Bronchial epithelial cell (primary cell): ENCODE results near the gene EMX1. TPM values are rescaled to one million over a fixed set of nuclear protein-coding genes. Genes with fewer than 3 reads are reported as not detected.
A peak's percentile ranks its signal among the peaks of the same experiment; 100 is the strongest.

Experiments used
- DNase-seq: peaks from one replicate; pipeline ENCODE4 v3.0.0-alpha.2; 2010; ENCODE audit warnings: low read depth
- FAIRE-seq: peaks from 2 replicates; lab custom pipeline; 2011; peaks lifted over from hg19 to GRCh38; lab: Jason Lieb, UNC
- H3K27me3 ChIP-seq: 2 replicates; pipeline ENCODE4 v1.5.1; 2011; ENCODE audit warnings: low read length; ENCODE audit not compliant: control insufficient read depth, insufficient read depth
- H3K36me3 ChIP-seq: 2 replicates; pipeline ENCODE4 v1.5.1; 2011; ENCODE audit warnings: low read length; ENCODE audit not compliant: control insufficient read depth, insufficient read depth
- H3K4me3 ChIP-seq: 2 replicates; pipeline ENCODE4 v1.5.1; 2011; ENCODE audit warnings: mild to moderate bottlenecking, low read depth, low read length, control low read depth
- total RNA-seq: library from RNA; depleted of rRNA; stranded (reverse); fragments of >200 nt; gene quantifications from 2 replicates; pipeline ENCODE4 v1.2.1, GENCODE V29; 2014
- TF ChIP-seq, protein P1 (sequence below): IDR thresholded peaks from 2 replicates; pipeline ENCODE4 v1.5.1; 2011; ENCODE audit warnings: mild to moderate bottlenecking, moderate library complexity, low read length, control low read depth, inconsistent platforms; ENCODE audit not compliant: insufficient read depth, severe bottlenecking

The EMX1 gene
- total RNA-seq, 1 donor from 2014 or later = 0.26 TPM

DNA sequence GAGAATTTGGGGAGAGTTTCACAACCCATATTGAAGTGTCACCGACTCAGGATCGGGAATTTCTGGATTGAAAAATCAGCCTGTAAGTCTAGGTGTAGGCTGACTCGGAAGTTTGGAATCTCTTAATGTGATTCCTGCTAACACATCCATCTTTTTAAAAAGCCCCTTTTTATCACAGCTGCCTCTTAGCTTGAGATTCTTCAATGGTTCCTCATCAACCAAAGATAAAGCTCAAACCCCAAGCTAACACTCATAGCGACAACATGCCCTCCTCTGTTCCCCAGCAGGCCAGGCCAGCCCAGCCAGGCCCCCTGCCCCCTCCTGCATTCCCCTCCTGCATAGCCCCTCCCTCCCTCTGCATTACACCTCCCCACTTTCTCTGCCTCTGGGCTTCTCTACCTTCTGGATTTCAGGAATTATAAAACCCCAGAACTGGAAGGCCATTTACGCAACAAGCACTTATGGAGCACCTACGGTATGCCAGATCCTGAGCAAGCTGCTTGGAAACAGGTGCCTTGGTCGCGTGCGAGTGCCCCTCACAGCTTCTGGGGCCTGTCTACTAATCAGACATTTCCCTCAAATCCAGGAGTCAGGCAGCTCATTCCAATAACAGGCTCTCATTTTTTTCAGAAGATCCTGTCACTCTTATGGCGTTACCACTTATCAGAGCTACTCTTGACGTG, 63.4 kb downstream of the EMX1 start:
- TF ChIP-seq, protein P1, sequence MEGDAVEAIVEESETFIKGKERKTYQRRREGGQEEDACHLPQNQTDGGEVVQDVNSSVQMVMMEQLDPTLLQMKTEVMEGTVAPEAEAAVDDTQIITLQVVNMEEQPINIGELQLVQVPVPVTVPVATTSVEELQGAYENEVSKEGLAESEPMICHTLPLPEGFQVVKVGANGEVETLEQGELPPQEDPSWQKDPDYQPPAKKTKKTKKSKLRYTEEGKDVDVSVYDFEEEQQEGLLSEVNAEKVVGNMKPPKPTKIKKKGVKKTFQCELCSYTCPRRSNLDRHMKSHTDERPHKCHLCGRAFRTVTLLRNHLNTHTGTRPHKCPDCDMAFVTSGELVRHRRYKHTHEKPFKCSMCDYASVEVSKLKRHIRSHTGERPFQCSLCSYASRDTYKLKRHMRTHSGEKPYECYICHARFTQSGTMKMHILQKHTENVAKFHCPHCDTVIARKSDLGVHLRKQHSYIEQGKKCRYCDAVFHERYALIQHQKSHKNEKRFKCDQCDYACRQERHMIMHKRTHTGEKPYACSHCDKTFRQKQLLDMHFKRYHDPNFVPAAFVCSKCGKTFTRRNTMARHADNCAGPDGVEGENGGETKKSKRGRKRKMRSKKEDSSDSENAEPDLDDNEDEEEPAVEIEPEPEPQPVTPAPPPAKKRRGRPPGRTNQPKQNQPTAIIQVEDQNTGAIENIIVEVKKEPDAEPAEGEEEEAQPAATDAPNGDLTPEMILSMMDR = no peak
- DNase-seq = peak; percentile 60

DNA sequence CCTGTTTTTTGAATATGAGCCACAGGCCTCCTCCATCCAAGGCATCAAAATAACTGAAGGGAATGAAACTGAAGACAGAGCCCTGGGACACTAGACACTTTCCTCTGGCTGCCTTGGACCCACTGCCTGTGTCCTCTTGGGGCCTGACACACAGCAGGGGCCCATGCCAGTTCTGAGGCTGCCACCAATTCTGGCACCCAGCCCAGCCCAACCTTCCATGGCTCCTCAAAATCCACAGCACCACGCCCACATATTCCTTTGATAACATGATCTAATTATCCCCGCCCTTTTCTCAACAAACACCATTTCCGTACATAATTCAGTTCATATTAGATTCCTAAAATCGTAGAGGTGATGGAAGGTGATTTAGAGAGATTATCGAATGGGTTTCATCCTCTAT, 64.2 kb downstream of the EMX1 start:
- no peaks in the 10 kb centered on the region for H3K36me3 ChIP-seq
- FAIRE-seq = no peak

More for the DNA sequence above, 63.4 kb downstream of the EMX1 start:
- Histone ChIP-seq H3K27me3 (no peaks in the 10 kb centered on the region), H3K36me3 (no peaks in the 10 kb centered on the region), H3K4me3 (no peak overlapping the region)
- no peak for FAIRE-seq

DNA sequence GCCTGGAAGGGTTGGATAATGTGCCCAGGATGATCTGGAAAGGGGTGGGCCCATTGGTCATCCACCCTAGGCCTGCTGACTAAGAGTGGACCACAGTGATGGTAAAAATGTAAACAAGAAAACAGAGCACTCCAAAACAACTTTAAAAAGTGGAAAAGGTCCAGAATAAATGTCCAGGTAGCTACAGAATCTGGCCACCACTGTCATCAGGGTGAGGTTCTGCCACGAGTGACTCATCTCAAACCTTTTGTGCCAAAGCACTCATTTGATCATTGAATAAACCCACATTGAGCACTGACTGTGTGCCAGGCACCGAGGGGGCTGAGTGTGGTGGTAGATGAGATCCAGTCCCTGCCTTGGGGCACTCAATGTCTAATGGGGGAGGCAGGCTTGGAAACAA, 64.9 kb downstream of the EMX1 start:
- Histone ChIP-seq H3K36me3 (peaks cover 2% of the 10 kb centered on the region), H3K4me3 (no peak overlapping the region), H3K27me3 (no peaks in the 10 kb centered on the region)
- DNase-seq (no peak), FAIRE-seq (no peak)
- TF ChIP-seq, protein P1 = no peak

More for the DNA sequence above, 64.2 kb downstream of the EMX1 start:
- no peak overlapping the region for H3K4me3 ChIP-seq
- no peaks in the 10 kb centered on the region for H3K27me3 ChIP-seq
- no peak for DNase-seq
- TF ChIP-seq, protein P1 = no peak

DNA sequence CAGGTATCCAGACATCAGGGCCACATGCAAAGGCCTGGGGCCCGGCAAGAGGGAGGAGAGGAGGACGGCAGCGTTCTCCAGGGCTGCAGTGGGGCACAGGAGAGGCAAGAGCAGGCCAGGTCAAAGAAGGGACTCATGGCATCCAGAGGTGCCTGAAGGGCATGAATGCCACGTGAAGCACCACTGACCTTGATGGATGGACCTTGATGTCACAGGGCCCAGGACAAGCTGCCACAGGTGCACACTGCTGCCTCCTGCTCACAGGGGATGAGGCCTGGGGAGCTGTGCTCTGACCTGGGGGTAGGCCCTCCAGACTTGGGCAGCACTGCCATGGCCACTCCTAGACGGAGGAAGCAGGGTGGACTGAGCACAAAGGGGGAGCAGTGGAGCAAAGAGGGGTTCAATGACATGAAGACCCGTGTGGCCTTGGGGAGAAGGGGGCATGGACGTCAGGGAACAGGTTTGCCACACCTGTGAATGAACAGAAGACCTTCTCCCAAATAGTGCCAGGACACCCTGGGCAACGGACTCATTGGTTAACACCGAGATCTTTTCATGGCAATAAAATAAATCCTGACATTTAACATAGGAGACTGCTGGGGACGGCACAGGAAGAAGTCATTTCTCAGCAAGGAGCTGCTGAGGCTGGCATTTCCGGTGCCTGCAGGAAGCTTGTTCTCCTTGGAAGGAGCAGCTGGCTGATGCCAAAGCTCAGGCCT, 65.6 kb downstream of the EMX1 start:
- FAIRE-seq = peak; percentile 95
- Histone ChIP-seq H3K4me3 (no peak overlapping the region), H3K27me3 (no peaks in the 10 kb centered on the region), H3K36me3 (peaks cover 2% of the 10 kb centered on the region)
- no peak for DNase-seq
- TF ChIP-seq, protein P1 = no peak

DNA sequence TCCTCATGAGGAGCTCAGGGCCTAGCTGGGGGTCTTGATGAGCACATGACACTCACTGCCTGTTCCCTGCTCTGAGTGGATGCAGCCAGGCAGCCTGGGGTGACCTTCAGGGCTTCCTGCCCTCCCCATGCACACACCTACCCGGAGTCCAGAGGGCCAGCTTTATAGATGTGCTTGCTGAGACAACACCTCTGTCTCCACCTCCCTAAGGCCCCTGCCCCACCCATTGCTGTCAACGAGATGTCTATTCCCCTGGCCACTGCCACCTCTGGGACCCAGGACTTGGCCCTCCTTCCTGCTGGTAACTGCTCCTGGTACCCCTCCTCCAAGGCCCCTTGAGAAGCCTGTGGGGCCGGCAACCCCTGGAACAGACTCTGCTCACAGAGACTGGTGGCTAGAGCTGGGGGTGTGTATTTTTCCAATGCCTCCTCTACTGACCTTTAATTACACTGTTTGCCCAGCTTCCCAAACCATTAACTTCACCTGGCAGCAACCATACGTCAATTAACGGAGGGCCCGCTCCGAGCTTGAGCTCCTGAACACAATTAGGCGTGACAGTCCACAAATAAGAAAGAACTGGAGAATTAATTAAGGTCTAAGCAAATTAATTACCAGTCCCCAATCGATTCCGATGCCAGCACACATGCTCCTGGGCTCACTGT, 66.3 kb downstream of the EMX1 start:
- FAIRE-seq (no peak), DNase-seq (no peak)
- Histone ChIP-seq H3K4me3 (no peak overlapping the region), H3K36me3 (peaks cover 2% of the 10 kb centered on the region), H3K27me3 (no peaks in the 10 kb centered on the region)
- TF ChIP-seq, protein P1 = no peak
